Measurements from ENCODE around the gene MUC2.
A peak's percentile ranks its signal among the peaks of the same experiment; 100 is the strongest.

Gene MUC2

DNA sequence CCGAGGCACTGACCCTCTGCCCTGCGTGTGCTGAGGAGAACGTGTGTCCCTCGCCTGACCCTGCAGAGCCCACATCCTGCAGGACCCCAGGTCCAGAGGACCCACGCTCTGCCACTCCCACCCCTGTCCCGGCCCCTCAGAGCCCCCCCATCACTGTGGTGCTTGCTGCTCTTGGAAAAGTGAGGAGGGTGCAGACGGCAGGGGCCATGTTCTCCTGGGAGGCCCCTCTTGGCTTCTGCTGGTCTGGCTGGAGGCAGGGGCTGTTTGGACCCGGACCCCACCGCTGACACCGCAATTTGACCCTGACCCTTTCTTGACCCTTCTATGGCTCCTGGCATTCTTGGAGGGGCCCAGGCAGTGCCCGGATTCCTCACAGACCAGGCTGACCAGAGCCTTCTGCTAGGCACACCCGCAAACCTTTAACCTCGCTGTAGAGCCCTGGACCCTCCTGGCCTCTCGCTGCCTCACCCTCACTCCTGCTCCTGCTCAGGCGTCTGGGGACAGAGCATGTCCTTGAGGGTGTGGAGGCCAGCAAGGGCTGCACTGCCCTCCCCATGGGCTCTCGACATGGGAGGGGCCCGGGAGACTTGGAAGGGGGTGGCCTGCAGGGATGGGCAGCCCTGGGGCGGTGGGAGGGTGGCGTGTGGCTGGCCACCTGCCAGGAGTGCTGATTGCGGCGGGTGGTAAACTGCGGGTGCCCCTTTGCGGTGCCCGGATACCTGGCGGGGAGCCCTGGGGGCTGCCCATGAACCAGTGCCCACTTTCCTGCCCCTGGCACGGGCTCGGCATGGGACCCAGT lies 46.1 kb downstream of the MUC2 start:
- WGBS, 2 donors (ENCODE audit: extremely low coverage in 2 of 2, insufficient read length in 2 of 2, insufficient replicate concordance in 1 of 2): no CpG with 5 or more reads among the region's 27 CpGs

GRCh38 chr11:1121331-1121812 lies 46.7 kb downstream of the MUC2 start:
- Histone ChIP-seq H3K4me3 (ENCODE audit: low read length in 2 of 2) (no peak overlapping the region), H2BK120ac (ENCODE audit: low read depth, low read length) (no peak overlapping the region), H3K27me3 (ENCODE audit: control insufficient read depth in 3 of 3, insufficient read depth in 3 of 3, low read depth in 1 of 3, low read length in 3 of 3) (peaks cover 0 to 8% (median 0%) of the 10 kb centered on the region in 3 experiments), H2AK5ac (ENCODE audit: low read depth, low read length) (no peak overlapping the region), H2BK12ac (ENCODE audit: low read length) (no peak overlapping the region), H4K91ac (ENCODE audit: low read depth, low read length, poor library complexity) (no peak overlapping the region), H3K14ac (ENCODE audit: low read length) (peak overlapping the region; percentile 27), H3K79me1 (ENCODE audit: low read depth, low read length) (no peaks in the 10 kb centered on the region), H3K23ac (ENCODE audit: low read depth, low read length, poor library complexity) (no peak overlapping the region), H2BK5ac (ENCODE audit: low read length) (peak overlapping the region; percentile 75), H2AFZ (ENCODE audit: low read length) (no peak overlapping the region), H3K4ac (ENCODE audit: low read length) (no peak overlapping the region), H2BK15ac (ENCODE audit: low read length) (peak overlapping the region; percentile 19), H3K4me2 (ENCODE audit: insufficient read depth, low read length, poor library complexity, severe bottlenecking) (no peak overlapping the region), H3K36me3 (replicated peaks in 1 of 2; ENCODE audit: control insufficient read depth in 2 of 2, insufficient read depth in 2 of 2, low read length in 2 of 2) (peaks cover 0 to 2% of the 10 kb centered on the region in 2 donors), H3K4me1 (ENCODE audit: control insufficient read depth in 2 of 2, insufficient read depth in 1 of 2, low read depth in 1 of 2, low read length in 2 of 2) (no peaks in the 10 kb centered on the region), H3K9me3 (replicated peaks in 1 of 2; ENCODE audit: control insufficient read depth in 2 of 2, insufficient read depth in 1 of 2, low read depth in 1 of 2, low read length in 2 of 2) (peaks cover 0 to 2% of the 10 kb centered on the region in 2 donors), H3K9ac (ENCODE audit: low read depth, low read length, poor library complexity) (no peak overlapping the region), H3K27ac (replicated peaks; ENCODE audit: low read length) (no peak overlapping the region), H3K18ac (ENCODE audit: low read length) (no peak overlapping the region), H4K8ac (ENCODE audit: low read depth, low read length) (no peak overlapping the region)
- no peak for DNase-seq (ENCODE audit: low spot score)
- WGBS, 2 donors (ENCODE audit: extremely low coverage in 2 of 2, insufficient read length in 2 of 2, insufficient replicate concordance in 1 of 2): no CpG with 5 or more reads among the region's 19 CpGs

More for the DNA sequence above, 46.1 kb downstream of the MUC2 start:
- peak overlapping the region; percentile 70 for H2AK5ac ChIP-seq (ENCODE audit: low read depth, low read length)
- H3K9ac ChIP-seq (ENCODE audit: low read depth, low read length, poor library complexity): no peak overlapping the region
- peaks cover 0 to 8% (median 2%) of the 10 kb centered on the region in 3 experiments for H3K27me3 ChIP-seq (ENCODE audit: control insufficient read depth in 3 of 3, insufficient read depth in 3 of 3, low read depth in 1 of 3, low read length in 3 of 3)
- no peak overlapping the region for H3K4me2 ChIP-seq (ENCODE audit: insufficient read depth, low read length, poor library complexity, severe bottlenecking)
- no peak overlapping the region for H3K27ac ChIP-seq (replicated peaks; ENCODE audit: low read length)
- H3K36me3 ChIP-seq (replicated peaks in 1 of 2; ENCODE audit: control insufficient read depth in 2 of 2, insufficient read depth in 2 of 2, low read length in 2 of 2): peaks cover 0 to 2% of the 10 kb centered on the region in 2 donors
- H2AFZ ChIP-seq (ENCODE audit: low read length): no peak overlapping the region
- H2BK5ac ChIP-seq (ENCODE audit: low read length): peak overlapping the region; percentile 75
- no peak overlapping the region for H2BK12ac ChIP-seq (ENCODE audit: low read length)
- no peak overlapping the region for H3K23ac ChIP-seq (ENCODE audit: low read depth, low read length, poor library complexity)
- peak overlapping the region; percentile 36 for H2BK120ac ChIP-seq (ENCODE audit: low read depth, low read length)
- H3K4me3 ChIP-seq (ENCODE audit: low read length in 2 of 2): no peak overlapping the region
- H3K14ac ChIP-seq (ENCODE audit: low read length): peak overlapping the region; percentile 27
- H3K18ac ChIP-seq (ENCODE audit: low read length): peak overlapping the region; percentile 71
- no peak overlapping the region for H4K8ac ChIP-seq (ENCODE audit: low read depth, low read length)
- no peaks in the 10 kb centered on the region for H3K79me1 ChIP-seq (ENCODE audit: low read depth, low read length)
- DNase-seq (ENCODE audit: low spot score): no peak
- peak overlapping the region; percentile 19 for H2BK15ac ChIP-seq (ENCODE audit: low read length)
- no peaks in the 10 kb centered on the region for H3K9me3 ChIP-seq (replicated peaks in 1 of 2; ENCODE audit: control insufficient read depth in 2 of 2, insufficient read depth in 1 of 2, low read depth in 1 of 2, low read length in 2 of 2)
- no peak overlapping the region for H4K91ac ChIP-seq (ENCODE audit: low read depth, low read length, poor library complexity)
- H3K4ac ChIP-seq (ENCODE audit: low read length): peak overlapping the region; percentile 53
- H3K4me1 ChIP-seq (ENCODE audit: control insufficient read depth in 2 of 2, insufficient read depth in 1 of 2, low read depth in 1 of 2, low read length in 2 of 2): no peaks in the 10 kb centered on the region

DNA sequence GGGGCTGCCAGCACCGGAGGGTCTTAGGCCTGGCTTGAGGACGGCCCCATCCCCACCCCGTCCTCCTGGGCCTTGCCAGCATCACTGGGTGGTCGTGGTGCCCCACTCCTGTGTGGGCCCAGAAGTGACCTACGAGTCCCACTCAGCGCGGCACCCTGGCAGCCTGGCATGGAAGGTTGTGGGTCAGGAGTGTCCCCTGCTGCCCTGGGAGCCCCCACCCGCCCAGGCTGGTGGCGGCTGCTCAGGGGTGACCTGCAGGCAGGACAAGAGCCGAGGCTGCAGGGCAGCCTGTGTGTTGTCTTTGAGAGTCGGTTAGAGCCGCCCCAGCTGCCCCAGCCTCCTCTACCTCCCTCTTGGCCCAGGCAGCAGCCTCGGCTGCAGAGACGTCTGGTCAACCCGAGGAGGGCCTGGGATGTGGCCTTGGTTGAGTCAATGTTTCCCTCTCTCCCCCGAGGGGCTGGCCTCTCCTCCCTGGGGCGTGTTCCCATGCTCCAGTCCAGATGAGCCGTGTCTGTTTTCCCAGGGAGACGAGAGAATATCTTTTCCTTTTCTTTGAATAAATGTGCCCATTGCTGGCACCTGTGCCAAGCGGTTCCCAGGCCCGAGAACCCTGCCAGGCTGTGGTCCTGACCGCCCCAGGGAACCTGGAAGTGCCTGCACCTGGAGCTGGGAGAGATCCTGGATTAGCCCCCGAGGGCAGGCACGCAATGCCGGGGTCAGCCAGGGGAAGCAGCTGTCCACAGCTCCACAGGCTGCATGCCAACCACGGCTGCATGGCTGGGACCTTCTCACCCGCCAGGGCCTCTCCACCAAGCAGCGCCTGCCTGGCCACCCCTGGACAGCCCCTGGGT lies 47.4 kb downstream of the MUC2 start:
- Histone ChIP-seq H3K23ac (ENCODE audit: low read depth, low read length, poor library complexity) (peak overlapping the region; percentile 75), H2BK120ac (ENCODE audit: low read depth, low read length) (no peak overlapping the region), H3K4ac (ENCODE audit: low read length) (no peak overlapping the region), H2BK12ac (ENCODE audit: low read length) (no peak overlapping the region), H2AFZ (ENCODE audit: low read length) (no peak overlapping the region), H3K18ac (ENCODE audit: low read length) (peak overlapping the region; percentile 58), H3K14ac (ENCODE audit: low read length) (no peak overlapping the region), H3K9me3 (replicated peaks in 1 of 2; ENCODE audit: control insufficient read depth in 2 of 2, insufficient read depth in 1 of 2, low read depth in 1 of 2, low read length in 2 of 2) (peaks cover 0 to 2% of the 10 kb centered on the region in 2 donors), H3K4me2 (ENCODE audit: insufficient read depth, low read length, poor library complexity, severe bottlenecking) (peak overlapping the region; percentile 3), H2AK5ac (ENCODE audit: low read depth, low read length) (peak overlapping the region; percentile 71), H2BK5ac (ENCODE audit: low read length) (no peak overlapping the region), H3K4me3 (ENCODE audit: low read length in 2 of 2) (peak overlapping the region in 1 of 2 donors; percentile 48), H2BK15ac (ENCODE audit: low read length) (no peak overlapping the region), H4K8ac (ENCODE audit: low read depth, low read length) (no peak overlapping the region), H3K36me3 (replicated peaks in 1 of 2; ENCODE audit: control insufficient read depth in 2 of 2, insufficient read depth in 2 of 2, low read length in 2 of 2) (peaks cover 0 to 2% of the 10 kb centered on the region in 2 donors), H3K27ac (replicated peaks; ENCODE audit: low read length) (no peak overlapping the region), H4K91ac (ENCODE audit: low read depth, low read length, poor library complexity) (no peak overlapping the region), H3K9ac (ENCODE audit: low read depth, low read length, poor library complexity) (no peak overlapping the region), H3K27me3 (ENCODE audit: control insufficient read depth in 3 of 3, insufficient read depth in 3 of 3, low read depth in 1 of 3, low read length in 3 of 3) (peaks cover 0 to 8% (median 0%) of the 10 kb centered on the region in 3 experiments), H3K79me1 (ENCODE audit: low read depth, low read length) (no peaks in the 10 kb centered on the region), H3K4me1 (ENCODE audit: control insufficient read depth in 2 of 2, insufficient read depth in 1 of 2, low read depth in 1 of 2, low read length in 2 of 2) (no peaks in the 10 kb centered on the region)
- no peak for DNase-seq (ENCODE audit: low spot score)
- no CpG with 5 or more reads among the region's 28 CpGs for WGBS, 2 donors (ENCODE audit: extremely low coverage in 2 of 2, insufficient read length in 2 of 2, insufficient replicate concordance in 1 of 2)

DNA sequence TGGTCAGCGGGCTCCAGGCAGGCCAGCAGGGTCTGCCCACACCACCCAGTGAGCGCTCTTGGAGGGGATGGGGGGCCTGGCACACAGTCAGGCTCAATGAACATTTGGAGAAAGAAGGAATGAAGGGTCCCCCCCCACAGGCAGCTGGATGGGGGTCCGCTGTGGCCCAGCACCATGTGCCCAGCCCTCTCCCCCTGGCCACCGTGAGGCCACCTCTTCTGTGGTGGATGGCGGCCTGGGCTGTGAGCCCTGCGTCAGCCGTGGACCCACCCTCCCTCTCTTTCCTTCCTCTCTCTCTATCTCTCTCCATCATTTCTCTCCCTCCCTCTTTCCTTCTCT lies 48.0 kb downstream of the MUC2 start:
- no peak overlapping the region for H3K4me3 ChIP-seq (ENCODE audit: low read length in 2 of 2)
- H4K91ac ChIP-seq (ENCODE audit: low read depth, low read length, poor library complexity): no peak overlapping the region
- H3K4ac ChIP-seq (ENCODE audit: low read length): no peak overlapping the region
- peaks cover 0 to 9% (median 0%) of the 10 kb centered on the region in 3 experiments for H3K27me3 ChIP-seq (ENCODE audit: control insufficient read depth in 3 of 3, insufficient read depth in 3 of 3, low read depth in 1 of 3, low read length in 3 of 3)
- H3K4me2 ChIP-seq (ENCODE audit: insufficient read depth, low read length, poor library complexity, severe bottlenecking): peak overlapping the region; percentile 3
- H3K4me1 ChIP-seq (ENCODE audit: control insufficient read depth in 2 of 2, insufficient read depth in 1 of 2, low read depth in 1 of 2, low read length in 2 of 2): no peaks in the 10 kb centered on the region
- peak overlapping the region; percentile 71 for H2AK5ac ChIP-seq (ENCODE audit: low read depth, low read length)
- DNase-seq (ENCODE audit: low spot score): no peak
- H3K36me3 ChIP-seq (replicated peaks in 1 of 2; ENCODE audit: control insufficient read depth in 2 of 2, insufficient read depth in 2 of 2, low read length in 2 of 2): peaks cover 0 to 2% of the 10 kb centered on the region in 2 donors
- H3K18ac ChIP-seq (ENCODE audit: low read length): peak overlapping the region; percentile 58
- H2AFZ ChIP-seq (ENCODE audit: low read length): no peak overlapping the region
- H2BK5ac ChIP-seq (ENCODE audit: low read length): no peak overlapping the region
- H3K14ac ChIP-seq (ENCODE audit: low read length): peak overlapping the region; percentile 71
- no peak overlapping the region for H2BK12ac ChIP-seq (ENCODE audit: low read length)
- H3K23ac ChIP-seq (ENCODE audit: low read depth, low read length, poor library complexity): peak overlapping the region; percentile 75
- peaks cover 0 to 2% of the 10 kb centered on the region in 2 donors for H3K9me3 ChIP-seq (replicated peaks in 1 of 2; ENCODE audit: control insufficient read depth in 2 of 2, insufficient read depth in 1 of 2, low read depth in 1 of 2, low read length in 2 of 2)
- H2BK15ac ChIP-seq (ENCODE audit: low read length): no peak overlapping the region
- no peak overlapping the region for H3K27ac ChIP-seq (replicated peaks; ENCODE audit: low read length)
- H3K9ac ChIP-seq (ENCODE audit: low read depth, low read length, poor library complexity): no peak overlapping the region
- no CpG with 5 or more reads among the region's 7 CpGs for WGBS, 2 donors (ENCODE audit: extremely low coverage in 2 of 2, insufficient read length in 2 of 2, insufficient replicate concordance in 1 of 2)
- no peak overlapping the region for H4K8ac ChIP-seq (ENCODE audit: low read depth, low read length)
- H3K79me1 ChIP-seq (ENCODE audit: low read depth, low read length): no peaks in the 10 kb centered on the region
- H2BK120ac ChIP-seq (ENCODE audit: low read depth, low read length): no peak overlapping the region

All from neuronal stem cell (in vitro differentiated cells).